ENCODE results near the gene PRAC1. TPM values are rescaled to one million over a fixed set of nuclear protein-coding genes. Genes with fewer than 3 reads are reported as not detected.
"Not testable (repeated sequence)": the region's sequence is repeated elsewhere in the genome, so short reads cannot be mapped to it uniquely, and the experiment has no call there.

PRAC1 gene
- total RNA-seq, 2 donors from 2014 or later, result not detected

DNA sequence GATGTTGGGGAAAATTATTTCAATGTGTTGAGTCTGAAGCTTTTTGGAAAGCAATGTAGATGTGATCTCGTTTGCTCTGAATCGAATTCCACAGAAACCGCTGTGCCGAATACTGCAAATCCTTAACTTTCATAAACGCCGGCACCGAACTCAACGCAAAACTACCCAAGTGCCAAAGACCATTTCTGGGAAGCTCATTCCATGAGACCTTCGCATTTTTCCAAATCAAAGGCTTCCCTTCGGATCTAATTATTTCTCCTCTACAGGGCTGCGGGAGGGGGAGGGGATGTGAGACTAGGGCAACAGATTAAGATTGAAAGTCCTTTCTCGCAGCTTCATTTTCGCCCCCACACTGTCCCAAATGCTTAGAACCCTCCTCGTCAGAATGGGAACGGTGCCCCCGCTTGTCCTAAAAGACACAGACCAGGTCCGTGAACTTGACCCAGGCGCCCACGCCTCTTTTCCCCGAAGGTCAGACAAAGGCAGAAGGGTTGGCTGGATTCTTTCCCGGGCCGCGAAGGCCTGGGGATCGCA, 4.0 kb downstream of the PRAC1 start:
- DNase-seq, result no peak
- intact Hi-C loops (cut with DNase I), result no loop called here
- ATAC-seq, result no peak

DNA sequence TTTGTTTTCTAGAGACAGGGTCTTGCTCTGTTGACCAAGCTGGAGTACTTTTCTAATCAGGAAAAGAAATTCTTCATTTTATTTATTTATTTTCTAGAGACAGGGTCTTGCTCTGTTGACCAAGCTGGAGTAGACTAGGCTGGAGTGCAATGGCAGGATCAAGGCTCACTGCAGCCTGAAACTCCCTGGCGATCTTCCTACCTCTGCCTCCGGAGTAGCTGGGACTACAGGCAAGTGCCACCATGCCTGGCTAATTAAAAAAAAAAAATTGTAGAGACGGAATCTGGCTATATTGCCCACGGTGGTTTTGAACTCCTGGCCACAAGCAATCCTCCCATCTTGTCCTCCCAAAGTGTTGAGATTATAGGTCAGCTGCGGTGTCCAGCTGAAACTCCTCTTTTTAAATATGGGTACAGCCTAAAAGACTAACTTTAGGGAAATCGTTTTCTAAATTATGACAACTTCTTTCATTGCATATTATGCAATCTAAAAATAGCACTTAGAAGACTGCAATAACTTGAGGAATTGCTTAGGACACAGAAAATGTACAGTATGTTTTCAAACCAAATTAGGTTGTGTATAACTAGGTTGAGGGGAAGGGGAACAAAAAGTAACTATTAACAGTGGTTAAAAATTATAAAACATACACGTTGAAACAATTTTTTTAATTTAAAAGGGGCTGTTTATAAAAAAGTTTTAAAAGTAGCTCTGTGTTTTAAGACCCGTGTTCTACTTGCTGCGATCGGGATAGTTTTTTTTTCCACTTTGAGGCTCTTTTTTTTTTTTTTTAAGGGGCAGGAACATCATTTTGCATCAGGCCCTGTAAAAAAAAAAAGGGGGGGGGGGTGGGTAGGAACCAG, 4.7 kb downstream of the PRAC1 start:
- no peak for ATAC-seq
- intact Hi-C loops (cut with DNase I), result no loop called here
- no peak for DNase-seq

DNA sequence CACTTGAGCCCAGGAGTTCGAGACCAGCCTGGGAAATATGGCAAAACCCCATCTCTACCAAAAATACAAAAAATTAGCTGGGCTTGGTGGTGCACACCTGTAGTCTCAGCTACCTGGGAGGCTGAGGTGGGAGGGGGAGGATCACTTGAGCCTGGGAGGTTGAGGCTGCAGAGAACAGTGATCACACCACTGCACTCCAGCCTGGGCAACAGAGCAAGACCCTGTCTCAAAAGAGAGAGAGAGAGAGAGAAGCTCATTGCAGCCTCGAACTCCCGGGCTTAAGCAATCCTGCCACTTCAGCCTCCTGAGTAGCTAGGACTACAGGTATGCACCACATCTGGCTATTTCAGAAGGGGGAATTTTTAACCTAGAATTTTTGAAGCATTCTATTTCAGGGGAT, 5.8 kb downstream of the PRAC1 start:
- ATAC-seq; DNase-seq; intact Hi-C loops (cut with DNase I): not testable (repeated sequence)

DNA sequence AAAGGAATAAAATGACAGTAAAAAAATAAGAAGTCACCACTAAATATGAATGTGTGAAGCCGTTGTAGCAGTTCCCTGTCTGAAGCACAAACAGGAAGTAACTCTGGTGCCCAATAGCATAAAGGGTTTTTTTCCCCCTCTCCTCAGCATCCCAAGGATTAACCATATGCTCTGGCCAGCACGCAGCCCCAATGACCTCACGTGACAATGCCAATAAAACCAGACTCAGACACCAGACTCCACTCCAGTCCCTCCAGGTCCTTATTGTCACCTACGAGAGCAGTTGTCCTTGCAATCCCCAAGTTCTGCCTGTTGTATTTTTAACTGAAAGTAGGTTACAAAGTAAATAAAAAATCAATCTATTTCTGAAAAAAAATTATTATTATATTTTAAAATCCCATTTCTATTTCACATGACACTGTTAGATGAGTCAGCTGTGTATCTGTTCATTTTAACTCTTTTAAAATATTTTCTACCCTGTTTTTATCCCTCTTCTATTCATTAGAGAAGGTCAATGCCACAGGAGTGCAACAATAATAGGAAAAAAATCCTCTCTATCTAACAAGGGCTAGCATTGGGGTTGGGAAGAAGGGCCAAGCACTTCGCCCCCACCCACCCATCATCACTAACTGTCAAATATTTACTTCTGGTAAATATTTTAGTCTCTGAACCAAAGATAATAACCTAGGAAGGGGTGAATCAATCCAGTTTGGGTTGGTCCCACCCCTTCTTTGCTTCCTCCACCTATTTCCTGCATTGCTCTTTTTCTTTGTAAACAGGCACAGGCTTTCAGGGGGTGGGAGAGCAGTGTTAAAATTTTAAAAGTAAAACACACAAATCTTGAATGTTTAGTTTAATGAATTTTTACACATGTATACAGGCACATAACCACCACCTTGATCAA, 6.6 kb downstream of the PRAC1 start:
- ATAC-seq (no peak), DNase-seq (no peak)
- intact Hi-C loops (cut with DNase I), result no loop called here

DNA sequence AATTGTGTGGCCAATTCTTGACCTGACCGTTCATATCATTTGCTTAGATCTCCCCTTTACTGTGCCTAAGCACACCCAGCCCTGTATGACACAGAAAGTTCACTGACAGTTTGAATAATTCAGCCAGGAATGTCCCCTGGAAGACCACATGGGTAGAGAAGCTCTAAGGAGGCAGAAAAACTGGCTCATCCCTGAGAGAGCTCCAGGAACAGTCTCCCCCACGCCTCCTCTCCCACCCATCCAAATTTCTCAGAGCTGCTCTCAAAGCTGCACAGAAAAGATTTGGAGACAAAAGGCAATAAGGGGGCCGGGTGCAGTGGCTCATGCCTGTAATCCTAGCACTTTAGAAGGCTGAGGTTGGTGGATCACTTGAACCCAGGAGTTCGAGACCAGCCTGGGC, 11.2 kb downstream of the PRAC1 start:
- no peak for DNase-seq
- intact Hi-C loops (cut with DNase I), result no loop called here
- no peak for ATAC-seq

DNA sequence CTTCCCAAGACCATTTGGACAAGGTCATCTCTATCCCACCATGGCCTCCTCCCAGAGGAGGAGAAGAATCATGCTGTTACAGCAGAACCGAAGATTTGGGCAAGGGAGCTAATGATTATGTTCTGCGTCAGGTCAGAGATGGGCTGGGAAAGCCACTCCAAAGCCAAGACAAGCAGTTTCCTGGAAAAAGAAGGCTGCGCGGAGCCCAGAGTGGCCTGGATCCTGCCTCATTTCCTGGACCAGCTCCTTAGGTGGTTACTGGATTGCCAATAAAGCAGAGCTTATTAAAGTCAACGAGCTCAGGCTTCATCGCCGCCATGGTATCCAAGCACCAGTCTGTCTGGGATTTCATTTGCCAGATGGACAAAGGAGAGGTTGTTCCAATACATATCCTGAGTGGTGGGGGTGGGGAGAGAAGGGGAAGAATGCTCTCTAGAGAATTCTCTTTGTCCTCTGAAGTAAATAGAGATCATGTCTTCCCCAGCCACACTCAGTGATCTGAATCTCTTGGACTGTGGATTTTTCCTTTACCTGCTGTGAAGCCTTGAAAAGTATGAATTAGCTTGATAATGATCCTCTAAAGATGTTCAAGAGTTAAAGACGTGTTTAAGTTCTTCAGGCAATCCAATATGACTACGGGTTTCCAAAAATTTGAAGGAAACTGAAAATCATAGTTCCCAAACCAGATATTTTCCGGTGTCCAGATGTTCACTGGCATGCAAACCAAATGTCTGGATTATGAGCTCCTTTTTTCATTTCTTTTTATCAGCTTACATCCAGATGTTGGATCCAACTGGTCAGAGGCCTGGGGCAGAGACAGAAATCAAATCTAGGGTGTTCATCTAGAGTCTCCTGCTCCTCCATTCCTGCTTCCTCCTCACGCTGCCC, 17.7 kb downstream of the PRAC1 start:
- intact Hi-C loops (cut with DNase I), result no loop called here
- DNase-seq, result no peak
- ATAC-seq, result no peak

DNA sequence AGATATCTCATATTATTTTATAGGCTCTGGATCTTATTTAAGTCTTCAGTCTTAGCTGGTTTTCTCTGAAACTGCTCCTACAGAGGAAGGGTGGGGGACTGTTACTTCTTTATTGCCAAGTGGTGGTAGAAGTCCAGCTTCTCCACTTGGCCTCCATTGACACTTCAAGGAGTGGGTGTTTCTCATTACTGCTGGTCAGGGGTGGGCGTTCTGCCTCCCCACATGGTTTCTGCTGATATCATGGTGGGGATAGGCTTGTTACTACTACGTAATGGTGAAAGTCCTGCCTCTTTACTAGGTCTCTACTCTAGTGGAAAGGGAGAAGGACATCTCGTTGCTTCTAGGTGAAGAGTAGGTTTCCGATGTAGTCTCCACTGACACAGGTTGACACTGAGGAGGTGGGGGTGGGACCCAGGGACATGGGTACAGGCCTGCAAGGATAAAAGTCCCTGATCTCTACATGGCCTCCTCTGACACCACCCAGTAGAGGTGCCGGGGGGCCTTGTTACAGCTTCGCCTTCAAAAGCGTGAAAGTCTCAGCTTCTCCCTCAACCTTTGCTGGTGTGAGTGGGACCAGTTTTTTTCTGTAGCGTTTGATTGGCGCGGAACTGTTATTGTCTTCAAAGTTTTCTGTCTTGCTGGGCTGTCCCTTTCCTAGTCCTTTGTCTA, 20.3 kb downstream of the PRAC1 start:
- intact Hi-C loops (cut with DNase I), result no loop called here
- no peak for DNase-seq
- no peak for ATAC-seq

DNA sequence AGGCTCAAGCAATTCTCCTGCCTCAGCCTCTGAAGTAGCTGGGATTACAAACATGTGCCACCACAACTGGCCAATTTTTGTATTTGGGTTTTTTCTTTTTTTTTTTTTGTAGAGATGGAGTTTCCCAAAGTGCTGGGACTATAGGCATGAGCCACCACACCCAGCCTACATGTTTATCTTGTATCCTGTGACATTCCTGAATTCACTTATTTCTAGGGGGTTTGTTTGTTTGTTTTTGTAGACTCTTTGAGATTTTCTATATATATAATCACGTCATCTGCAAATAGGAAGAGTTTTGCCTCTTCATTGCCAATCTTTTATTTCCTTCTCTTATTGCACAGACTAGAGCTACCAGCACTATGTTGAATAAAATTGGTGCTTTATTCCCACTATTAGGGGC, 29.1 kb downstream of the PRAC1 start:
- DNase-seq (no peak), ATAC-seq (no peak)
- intact Hi-C loops (cut with DNase I), result no loop called here

DNA sequence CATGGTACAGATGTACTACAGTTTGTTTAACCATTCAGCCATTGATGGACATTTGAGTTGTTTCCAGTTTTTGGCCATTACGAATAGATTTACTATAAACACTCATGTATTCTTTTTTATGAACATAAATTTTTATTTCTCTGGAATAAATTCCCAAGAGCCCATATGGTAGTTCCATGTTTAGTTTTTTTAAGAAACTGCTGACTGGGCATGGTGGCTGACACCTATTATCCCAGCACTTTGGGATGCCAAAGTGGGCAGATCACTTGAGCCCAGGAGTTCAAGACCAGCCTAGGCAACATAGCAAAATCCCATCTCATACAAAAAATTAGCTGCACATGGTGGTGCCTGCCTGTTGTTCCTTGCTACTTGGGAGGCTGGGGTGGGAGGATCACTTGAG, 30.3 kb downstream of the PRAC1 start:
- no peak for ATAC-seq
- intact Hi-C loops (cut with DNase I), result no loop called here
- no peak for DNase-seq

DNA sequence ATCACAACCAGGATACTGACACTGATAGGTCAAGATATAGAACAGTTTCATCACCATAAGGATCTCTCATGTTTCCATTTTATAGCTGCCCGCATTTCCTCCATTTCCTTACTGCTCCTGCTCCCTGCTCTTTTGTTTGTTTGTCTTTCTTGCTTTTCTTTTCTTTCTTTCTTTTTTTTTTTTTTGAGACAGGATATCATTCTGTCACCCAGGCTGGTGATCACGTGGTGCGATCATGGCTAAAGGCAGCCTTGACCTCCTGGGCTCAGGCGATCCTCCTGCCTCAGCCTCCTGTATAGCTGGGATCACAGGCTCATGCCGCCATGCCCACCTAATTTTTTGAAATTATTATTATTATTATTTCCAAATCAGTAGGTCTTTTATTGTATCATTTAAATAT, 31.7 kb downstream of the PRAC1 start:
- DNase-seq, result no peak
- intact Hi-C loops (cut with DNase I), result no loop called here
- ATAC-seq, result no peak

DNA sequence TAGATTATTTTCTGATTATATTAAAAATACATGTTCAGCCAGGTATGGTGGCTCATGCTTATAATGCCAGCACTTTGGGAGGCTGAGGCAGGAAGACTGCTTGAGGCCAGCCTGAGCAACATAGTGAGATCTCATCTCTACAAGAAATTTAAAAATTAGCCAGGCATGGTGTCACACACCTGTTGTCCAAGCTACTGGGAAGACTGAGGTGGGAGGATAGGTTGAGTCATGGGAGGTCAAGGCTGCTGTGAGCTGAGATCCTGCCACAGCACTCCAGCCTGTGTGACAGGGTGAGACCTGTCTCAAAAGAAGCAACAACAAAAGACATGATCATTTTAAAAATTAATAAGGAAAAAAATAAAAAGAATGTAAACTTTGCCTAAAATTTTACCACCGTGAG, 40.7 kb downstream of the PRAC1 start:
- no peak for DNase-seq
- intact Hi-C loops (cut with DNase I), result no loop called here
- ATAC-seq, result no peak

DNA sequence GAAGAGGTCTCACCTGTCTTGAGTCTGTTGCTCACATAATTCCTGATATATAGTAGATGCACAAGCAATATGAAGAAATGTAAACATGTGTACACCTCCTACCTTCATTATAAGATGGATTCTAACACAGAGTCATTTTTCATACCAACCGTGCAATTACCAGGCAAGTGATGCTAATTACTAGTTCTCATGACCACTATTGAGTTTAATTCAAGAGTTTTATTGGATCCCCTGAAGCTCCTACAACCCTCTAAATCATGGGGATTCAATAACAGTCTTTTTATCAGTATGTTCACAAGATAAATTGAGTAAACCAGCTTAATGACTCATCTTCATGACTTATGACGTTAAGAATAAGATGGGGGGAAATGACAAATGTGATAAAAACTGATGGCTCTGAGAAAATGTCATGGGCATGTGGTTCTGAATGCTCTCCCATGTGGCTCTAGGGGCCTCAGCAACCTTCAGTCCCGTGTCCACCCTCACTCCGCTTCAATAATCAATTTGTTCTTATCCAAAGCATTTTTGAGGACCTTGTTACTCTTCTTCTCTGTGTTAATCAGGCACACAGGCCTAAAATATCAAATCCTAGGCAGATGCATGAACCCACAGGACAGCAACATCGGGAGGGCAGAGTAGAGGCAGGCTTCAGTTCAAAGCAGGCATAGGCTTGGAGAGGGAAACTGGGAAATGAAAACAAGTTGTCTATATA, 42.8 kb downstream of the PRAC1 start:
- no peak for DNase-seq
- no peak for ATAC-seq
- intact Hi-C loops (cut with DNase I), result loop anchor here (2.0 to 10.0 kb wide), 5 partner anchors 111 to 353 kb away; no protein-coding TSS in a partner anchor

DNA sequence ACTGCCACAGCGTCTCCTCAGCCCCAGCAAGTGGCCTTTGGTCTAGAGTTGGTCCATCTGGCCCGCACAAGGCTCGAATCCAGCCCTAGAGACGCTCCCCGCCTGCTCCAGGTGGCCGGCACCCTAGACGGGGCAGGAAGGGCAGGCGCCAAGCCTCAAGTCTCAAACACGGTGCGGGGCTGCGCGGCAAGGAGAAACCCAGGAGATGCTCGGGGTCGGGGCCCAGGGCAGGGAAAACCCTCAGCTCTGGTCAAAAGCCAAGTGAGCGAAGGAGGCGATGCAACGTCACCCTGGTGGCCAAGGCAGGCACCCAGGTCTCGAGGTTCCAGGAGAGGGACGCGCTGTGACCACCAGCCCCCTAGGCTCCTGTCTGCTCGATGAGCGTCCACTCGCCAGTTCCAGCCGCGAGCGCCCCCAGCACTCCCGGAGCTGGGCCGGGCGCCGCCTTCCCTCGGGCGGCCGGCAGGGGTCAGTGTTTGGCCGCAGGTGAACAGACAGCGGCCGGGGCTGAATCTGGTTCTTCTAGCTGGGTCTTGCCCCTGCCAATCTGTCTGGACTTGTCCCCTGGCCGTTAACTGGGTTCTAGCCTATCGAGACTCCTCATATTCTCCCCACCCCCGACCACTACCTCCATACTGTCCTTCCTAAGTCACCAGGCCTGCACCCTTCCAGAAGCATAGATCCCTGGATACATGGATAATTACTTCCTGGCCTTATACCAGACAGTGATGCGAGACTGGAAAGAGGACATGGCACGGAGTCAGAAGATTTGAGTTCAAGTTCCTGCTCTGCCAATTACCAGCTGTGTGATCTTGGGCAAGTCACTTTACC, 44.0 kb downstream of the PRAC1 start:
- ATAC-seq (peak; percentile 78 to 84), DNase-seq (peak; percentile 57)
- intact Hi-C loops (cut with DNase I), result loop anchor here (2.0 to 10.0 kb wide), 5 partner anchors 112 to 354 kb away; no protein-coding TSS in a partner anchor

DNA sequence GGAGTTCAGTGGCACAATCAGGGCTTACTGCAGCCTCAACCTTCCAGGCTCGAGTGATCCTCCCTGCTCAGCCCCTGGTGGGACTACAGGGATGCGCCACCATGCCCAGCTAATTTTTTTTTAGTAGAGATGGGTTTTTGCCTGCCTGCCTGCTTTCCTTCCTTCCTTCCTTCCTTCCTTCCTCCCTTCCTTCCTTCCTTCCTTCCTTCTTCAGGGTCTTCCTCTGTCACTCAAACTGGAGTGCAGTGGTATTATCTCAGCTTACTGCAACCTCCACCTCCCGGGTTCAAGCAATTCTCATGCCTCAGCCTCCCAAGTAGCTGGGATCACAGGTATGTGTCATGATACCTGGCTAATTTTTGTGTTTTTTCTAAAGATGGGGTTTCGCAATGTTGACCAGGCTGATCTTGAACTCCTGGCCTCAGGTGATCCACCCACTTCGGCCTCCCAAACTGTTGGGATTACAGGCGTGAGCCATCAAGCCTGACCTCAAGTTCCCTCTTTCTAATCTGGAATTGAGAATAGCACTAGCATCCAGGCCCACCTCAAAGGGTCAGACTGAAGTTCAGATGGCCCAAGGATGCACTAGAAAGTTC, 45.3 kb downstream of the PRAC1 start:
- ATAC-seq (no peak), DNase-seq (no peak)
- intact Hi-C loops (cut with DNase I), result loop anchor here in 1 of 2 donors (5.0 to 10.0 kb wide), 3 partner anchors 115 to 355 kb away; no protein-coding TSS in a partner anchor

DNA sequence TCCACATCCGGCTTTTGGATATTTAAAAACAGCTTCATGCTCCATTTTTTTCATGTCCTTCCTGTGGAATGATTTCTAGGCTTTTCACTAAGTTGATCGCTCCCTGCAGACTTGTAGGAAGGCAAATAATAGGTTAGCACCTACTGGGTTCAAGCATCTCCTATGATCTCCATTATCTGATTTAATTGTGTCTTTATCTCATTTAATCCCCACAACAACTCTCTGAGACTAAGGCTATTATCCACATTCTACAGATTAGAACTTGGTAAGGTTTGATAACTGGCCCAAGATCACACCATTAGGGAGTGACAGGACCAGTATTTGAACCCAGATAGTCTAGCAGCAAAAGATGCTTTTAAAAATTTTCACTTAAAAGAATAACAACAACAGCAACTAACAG, 50.0 kb downstream of the PRAC1 start:
- DNase-seq, result no peak
- ATAC-seq, result no peak
- intact Hi-C loops (cut with DNase I), result loop anchor here in 1 of 2 donors (10.0 kb wide), 1 partner anchor 212 kb away; no protein-coding TSS in a partner anchor

All from left cardiac atrium (tissue), 4 donors.